ENCODE measurements around the gene DAB2IP.

- TF ChIP-seq, protein P1, sequence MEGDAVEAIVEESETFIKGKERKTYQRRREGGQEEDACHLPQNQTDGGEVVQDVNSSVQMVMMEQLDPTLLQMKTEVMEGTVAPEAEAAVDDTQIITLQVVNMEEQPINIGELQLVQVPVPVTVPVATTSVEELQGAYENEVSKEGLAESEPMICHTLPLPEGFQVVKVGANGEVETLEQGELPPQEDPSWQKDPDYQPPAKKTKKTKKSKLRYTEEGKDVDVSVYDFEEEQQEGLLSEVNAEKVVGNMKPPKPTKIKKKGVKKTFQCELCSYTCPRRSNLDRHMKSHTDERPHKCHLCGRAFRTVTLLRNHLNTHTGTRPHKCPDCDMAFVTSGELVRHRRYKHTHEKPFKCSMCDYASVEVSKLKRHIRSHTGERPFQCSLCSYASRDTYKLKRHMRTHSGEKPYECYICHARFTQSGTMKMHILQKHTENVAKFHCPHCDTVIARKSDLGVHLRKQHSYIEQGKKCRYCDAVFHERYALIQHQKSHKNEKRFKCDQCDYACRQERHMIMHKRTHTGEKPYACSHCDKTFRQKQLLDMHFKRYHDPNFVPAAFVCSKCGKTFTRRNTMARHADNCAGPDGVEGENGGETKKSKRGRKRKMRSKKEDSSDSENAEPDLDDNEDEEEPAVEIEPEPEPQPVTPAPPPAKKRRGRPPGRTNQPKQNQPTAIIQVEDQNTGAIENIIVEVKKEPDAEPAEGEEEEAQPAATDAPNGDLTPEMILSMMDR (conservative IDR thresholded peaks at IDR 0.05): no peak
- TF ChIP-seq EZH2 (IDR thresholded peaks at IDR 0.05; ENCODE audit: low read depth): no peak
Measured at GRCh38 chr9:121812159-121812735, 160.8 kb downstream of the DAB2IP start.

All from PC-9 (cell line).